Kidney tubule cell (primary cell): ENCODE measurements around the gene RFX3.
A peak's percentile ranks its signal among the peaks of the same experiment; 100 is the strongest.

ENCODE experiments used
- DNase-seq: peaks from one replicate; pipeline ENCODE4 v3.0.0-alpha.2; 2018; ENCODE audit warnings: low spot score

Gene RFX3

GRCh38 chr9:3205421-3206095 is 320.2 kb downstream of the RFX3 start:
- DNase-seq = no peak

DNA sequence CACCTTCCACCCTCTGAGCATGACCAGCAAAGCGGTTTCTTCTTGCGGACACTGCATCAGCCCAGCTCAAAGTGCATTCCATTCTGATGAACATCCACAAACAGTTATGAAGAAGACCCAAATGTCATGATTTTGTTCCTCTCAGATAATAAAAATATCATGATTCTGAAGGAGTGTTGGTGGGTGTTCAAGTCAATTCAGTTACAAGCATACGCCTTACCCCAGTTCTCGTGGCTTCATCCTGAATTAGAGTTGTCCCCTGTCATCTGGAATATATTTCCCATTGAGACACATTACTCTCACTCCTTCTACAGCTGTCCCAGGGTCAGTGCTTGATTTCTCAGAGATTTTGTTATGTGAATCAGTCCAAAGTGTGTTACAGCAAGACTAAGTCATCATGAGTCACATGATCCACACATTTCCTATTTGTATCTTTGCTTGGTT is 325.4 kb downstream of the RFX3 start:
- peak; percentile 56 for DNase-seq

DNA sequence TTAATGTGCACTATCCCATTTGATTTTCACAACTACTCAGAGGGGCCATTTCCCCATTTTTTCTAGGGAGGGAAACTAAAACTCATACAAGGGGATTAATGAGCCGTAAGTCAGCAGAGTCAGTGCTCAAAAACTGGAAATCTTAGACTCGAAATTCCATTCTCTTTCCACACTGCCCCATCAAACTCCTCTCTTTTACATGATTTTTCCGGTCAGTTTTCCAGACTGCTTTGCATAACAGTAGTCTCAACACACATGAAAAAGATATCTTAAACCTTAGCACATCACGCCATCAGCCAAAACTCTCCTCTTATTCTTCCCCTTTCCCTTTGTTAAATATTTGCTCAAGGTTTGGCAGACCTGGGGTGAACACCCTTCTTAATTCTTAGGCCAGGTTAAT is 332.0 kb downstream of the RFX3 start:
- DNase-seq = no peak

DNA sequence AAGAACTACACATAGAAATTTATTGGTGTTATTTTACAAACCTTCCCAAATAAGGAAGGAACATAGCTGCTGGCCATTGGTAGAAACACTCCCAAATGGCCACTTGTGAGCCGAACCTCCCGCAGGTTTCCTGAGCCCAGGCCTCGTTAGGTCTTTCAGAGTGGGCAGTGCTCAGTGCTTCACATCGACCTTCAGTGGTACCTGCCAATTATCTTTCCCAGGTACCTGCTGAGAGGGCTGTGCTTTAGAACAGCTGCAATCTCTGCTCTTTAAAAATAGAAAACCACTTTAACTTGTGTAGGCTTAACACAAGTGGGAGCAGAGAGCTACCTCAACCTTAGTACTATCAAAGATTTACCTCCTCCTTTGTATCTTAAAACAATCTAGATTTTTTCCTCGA is 334.1 kb downstream of the RFX3 start:
- DNase-seq = no peak

- DNase-seq = no peak
Observed at GRCh38 chr9:3189113-3189861, 336.5 kb downstream of the RFX3 start.

DNA sequence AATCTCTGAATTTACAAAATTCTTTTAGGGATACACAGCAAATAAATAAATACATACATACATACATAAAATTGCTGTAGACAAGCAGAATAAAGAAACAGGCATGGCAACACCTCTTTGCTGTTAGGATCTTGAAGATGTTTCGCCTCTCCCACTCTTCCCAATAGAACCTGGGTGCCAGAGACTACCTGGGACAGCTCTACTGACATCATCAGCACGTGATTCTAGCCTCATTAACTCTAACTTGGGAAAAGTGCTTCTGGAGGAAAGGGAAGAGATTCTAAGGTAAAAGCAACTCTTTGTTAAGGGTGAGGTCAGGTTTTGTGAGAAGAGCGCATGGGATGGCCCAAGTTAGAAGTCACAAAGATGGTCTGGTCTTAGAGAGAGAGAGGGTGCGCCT is 339.1 kb downstream of the RFX3 start:
- DNase-seq = no peak

DNA sequence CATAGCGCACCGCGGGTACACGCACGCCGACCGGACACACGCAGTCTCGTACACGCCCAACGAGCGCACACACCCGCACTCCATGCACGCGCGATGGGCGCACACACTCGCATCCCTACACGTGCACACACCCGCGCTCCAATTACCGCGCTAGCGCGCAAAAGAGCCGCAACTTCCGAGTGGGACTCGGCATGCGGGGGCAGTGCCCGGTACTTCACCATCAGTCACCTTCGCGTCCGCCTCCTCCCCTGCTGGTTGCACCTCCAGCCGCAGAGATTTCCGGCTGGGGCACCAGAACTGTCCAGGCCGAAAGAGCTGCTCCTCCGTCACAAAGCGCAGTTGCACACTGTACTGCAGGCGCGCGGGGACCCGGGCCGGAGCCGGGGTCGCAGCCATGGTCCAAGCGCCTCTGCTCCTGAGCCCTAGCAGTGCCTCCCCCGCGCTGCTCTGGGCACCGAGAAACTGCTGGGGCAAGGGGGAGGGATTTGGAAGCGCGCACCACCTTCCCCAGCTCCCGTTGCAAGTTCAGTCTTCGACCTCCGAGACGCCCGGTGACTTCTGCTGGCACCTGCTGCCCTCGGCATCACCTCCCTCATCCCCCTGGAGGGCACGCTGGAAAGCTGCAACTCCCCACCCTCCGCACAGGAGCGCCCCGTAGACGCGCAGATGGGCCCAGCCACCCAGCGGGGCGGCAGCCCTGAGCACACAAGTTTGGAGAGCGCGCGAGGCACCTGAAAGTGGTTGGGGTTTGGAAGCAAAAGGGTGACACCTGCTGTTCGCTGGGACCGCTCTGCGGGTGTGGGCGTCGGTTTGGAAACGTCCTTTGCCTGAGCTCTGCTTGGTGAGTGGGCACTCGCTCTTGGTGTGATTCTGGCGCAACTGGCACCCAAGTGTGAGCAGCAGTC is 344.5 kb downstream of the RFX3 start:
- peak; percentile 40 for DNase-seq

DNA sequence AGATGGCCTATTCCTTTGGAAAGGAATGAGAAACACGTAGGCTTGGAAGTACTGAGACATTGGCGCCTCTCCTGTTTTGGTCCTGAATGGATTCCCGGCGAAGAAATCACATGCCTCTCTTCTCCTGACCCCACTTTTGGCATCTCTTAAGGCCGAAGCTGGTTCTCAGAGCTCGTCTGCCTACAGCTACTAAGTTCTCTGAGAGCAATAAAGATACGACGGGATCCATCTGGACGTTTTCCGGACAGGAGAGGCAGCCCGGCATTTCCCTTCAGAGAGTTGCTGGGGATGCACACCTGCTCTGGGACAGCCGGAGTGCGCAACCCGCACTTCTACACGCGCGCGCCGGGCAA is 345.1 kb downstream of the RFX3 start:
- DNase-seq = no peak

GRCh38 chr9:3179711-3180110 is 346.1 kb downstream of the RFX3 start:
- DNase-seq = no peak

DNA sequence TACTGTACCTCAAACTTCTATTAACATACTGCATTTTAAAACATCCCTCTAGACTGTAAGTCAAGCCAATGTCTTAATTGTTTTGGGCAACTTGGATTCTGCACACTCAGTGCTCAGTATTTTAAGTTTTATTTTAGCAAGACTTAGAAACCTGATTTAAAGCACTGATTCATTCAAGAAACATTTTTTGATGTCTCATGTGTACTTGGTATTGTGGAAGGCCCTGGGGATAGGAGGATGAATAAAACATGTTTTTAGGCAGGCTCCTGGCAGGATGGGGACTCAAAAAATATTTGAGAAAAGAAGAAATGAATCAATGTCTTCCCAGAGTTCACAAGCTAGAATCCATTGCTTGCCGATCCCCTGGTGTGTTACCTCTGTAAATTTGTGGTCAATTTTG is 347.9 kb downstream of the RFX3 start:
- DNase-seq = no peak

GRCh38 chr9:3177146-3177761 is 348.5 kb downstream of the RFX3 start:
- no peak for DNase-seq

DNA sequence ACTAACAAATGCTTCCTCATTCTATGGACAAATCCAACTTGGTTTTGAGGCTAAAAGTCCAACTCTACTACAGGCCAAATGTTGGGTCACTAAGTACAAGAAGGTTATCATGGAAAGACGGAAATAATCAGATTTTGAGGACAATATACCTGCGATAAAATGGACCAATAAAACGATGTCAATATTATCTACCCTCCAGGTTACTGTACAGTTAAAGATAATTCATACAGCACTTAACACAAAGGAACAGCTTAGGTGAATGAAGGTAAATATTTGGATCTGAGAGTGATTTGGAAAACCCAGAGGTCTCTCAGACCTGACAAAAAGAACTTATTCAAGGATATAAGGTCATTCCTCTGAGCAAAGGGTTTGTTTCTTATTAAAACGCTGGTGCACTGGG is 352.4 kb downstream of the RFX3 start:
- DNase-seq = no peak

DNA sequence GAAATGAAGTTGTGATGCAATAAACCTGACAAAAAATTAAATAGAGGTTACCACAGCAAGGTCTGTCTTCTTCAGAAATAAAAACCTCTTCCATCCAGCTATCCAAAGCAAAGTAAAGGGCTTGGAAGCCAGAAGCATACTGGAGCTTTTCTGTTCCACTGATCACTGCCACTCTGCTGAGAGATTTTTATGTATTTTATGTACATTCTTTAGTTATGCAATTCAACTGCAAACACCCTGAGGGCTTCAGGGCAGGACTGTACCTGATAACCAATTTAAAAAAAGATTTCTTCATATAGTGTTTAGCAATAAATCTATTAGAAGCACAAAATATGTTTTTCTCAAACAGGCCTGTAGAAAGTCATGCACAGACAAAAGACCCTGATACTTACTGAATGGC is 355.0 kb downstream of the RFX3 start:
- DNase-seq = no peak
